ENCODE results near the gene AKR1D1. TPM values are rescaled to one million over a fixed set of nuclear protein-coding genes. Genes with fewer than 3 reads are reported as not detected.

AKR1D1 gene
- total and polyA plus RNA-seq, 2 of the 13 experiments (the other 11 are each of a cell fraction or from before 2014, with no cell fraction given) = 6.9 to 37.0 TPM

- peak overlapping the region; percentile 81 for H3K27ac ChIP-seq (ENCODE audit: extremely low read length, insufficient read depth, low read length)
- peak; percentile 83 for DNase-seq (ENCODE audit: low spot score)
- CTCF ChIA-PET (ENCODE audit: low intra/inter-chr PET ratio, low total read pairs) = no interaction called here
- no peak for TF ChIP-seq HBP1 (CRISPR knock-in tag; IDR thresholded peaks at IDR 0.05; ENCODE audit: low read depth)
- no peak for TF ChIP-seq ZNF160 (CRISPR knock-in tag; IDR thresholded peaks at IDR 0.05)
- TF ChIP-seq ZC3H4 (CRISPR knock-in tag; IDR thresholded peaks at IDR 0.05; ENCODE audit: borderline replicate concordance) = no peak
- TF ChIP-seq, protein P1, sequence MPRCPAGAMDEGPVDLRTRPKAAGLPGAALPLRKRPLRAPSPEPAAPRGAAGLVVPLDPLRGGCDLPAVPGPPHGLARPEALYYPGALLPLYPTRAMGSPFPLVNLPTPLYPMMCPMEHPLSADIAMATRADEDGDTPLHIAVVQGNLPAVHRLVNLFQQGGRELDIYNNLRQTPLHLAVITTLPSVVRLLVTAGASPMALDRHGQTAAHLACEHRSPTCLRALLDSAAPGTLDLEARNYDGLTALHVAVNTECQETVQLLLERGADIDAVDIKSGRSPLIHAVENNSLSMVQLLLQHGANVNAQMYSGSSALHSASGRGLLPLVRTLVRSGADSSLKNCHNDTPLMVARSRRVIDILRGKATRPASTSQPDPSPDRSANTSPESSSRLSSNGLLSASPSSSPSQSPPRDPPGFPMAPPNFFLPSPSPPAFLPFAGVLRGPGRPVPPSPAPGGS (CRISPR knock-in tag; IDR thresholded peaks at IDR 0.05) = no peak
- TF ChIP-seq, protein P2, sequence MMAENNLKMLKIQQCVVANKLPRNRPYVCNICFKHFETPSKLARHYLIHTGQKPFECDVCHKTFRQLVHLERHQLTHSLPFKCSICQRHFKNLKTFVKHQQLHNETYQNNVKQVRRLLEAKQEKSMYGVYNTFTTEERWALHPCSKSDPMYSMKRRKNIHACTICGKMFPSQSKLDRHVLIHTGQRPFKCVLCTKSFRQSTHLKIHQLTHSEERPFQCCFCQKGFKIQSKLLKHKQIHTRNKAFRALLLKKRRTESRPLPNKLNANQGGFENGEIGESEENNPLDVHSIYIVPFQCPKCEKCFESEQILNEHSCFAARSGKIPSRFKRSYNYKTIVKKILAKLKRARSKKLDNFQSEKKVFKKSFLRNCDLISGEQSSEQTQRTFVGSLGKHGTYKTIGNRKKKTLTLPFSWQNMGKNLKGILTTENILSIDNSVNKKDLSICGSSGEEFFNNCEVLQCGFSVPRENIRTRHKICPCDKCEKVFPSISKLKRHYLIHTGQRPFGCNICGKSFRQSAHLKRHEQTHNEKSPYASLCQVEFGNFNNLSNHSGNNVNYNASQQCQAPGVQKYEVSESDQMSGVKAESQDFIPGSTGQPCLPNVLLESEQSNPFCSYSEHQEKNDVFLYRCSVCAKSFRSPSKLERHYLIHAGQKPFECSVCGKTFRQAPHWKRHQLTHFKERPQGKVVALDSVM (CRISPR knock-in tag; IDR thresholded peaks at IDR 0.05) = no peak
- TF ChIP-seq SP1 (IDR thresholded peaks at IDR 0.05) = no peak
- TF ChIP-seq SP1 (CRISPR knock-in tag; IDR thresholded peaks at IDR 0.05) = no peak
- TF ChIP-seq HNRNPL (IDR thresholded peaks at IDR 0.05; ENCODE audit: low read depth, low read length) = no peak
- TF ChIP-seq, protein P3, sequence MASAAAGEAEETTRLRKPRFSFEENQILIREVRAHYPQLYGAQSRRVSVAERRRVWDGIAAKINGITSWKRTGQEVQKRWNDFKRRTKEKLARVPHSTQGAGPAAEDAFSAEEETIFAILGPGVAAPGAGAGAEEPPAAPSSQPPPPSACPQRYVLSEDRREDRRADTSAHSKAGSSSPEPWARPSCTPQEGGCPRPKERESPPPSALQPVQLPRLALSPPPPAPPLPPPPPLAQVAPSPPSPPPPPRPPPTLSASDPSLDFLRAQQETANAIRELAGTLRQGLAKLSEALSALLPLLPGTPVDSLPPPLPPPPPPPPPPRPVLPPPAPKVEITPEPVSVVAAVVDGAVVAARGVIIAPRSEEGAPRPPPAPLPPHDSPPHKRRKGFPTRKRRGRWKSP (CRISPR knock-in tag; IDR thresholded peaks at IDR 0.05) = peak; percentile 35; the same call in 1 of the 2 replicates
- TF ChIP-seq, protein P4, sequence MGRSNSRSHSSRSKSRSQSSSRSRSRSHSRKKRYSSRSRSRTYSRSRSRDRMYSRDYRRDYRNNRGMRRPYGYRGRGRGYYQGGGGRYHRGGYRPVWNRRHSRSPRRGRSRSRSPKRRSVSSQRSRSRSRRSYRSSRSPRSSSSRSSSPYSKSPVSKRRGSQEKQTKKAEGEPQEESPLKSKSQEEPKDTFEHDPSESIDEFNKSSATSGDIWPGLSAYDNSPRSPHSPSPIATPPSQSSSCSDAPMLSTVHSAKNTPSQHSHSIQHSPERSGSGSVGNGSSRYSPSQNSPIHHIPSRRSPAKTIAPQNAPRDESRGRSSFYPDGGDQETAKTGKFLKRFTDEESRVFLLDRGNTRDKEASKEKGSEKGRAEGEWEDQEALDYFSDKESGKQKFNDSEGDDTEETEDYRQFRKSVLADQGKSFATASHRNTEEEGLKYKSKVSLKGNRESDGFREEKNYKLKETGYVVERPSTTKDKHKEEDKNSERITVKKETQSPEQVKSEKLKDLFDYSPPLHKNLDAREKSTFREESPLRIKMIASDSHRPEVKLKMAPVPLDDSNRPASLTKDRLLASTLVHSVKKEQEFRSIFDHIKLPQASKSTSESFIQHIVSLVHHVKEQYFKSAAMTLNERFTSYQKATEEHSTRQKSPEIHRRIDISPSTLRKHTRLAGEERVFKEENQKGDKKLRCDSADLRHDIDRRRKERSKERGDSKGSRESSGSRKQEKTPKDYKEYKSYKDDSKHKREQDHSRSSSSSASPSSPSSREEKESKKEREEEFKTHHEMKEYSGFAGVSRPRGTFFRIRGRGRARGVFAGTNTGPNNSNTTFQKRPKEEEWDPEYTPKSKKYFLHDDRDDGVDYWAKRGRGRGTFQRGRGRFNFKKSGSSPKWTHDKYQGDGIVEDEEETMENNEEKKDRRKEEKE (IDR thresholded peaks at IDR 0.05) = no peak
- no peak; the same call in 1 of the 2 replicates for TF ChIP-seq FOXK2 (IDR thresholded peaks at IDR 0.05)
- no peak for TF ChIP-seq IKZF4 (CRISPR knock-in tag; IDR thresholded peaks at IDR 0.05; ENCODE audit: borderline replicate concordance, low read depth, not compliant biosample characterization)
- no peak for TF ChIP-seq ZNF737 (CRISPR knock-in tag; IDR thresholded peaks at IDR 0.05; ENCODE audit: borderline replicate concordance)
- TF ChIP-seq ZKSCAN1 (IDR thresholded peaks at IDR 0.05; ENCODE audit: low read length) = no peak
- TF ChIP-seq SIX1 (CRISPR knock-in tag; IDR thresholded peaks at IDR 0.05; ENCODE audit: borderline replicate concordance) = peak; percentile 90
These were observed 26.6 kb upstream of the AKR1D1 start for GRCh38 chr7:138049505-138050116.

More at GRCh38 chr7:138049505-138050116, 26.6 kb upstream of the AKR1D1 start:
- intact Hi-C loops (cut with micrococcal nuclease; ENCODE audit: unreplicated experiment) = loop anchor here (2.0 kb wide), 1 partner anchor 15 kb away; no protein-coding TSS in a partner anchor
- Histone ChIP-seq H3K36me3 (replicated peaks in 1 of 2; ENCODE audit: control insufficient read depth in 1 of 2, insufficient read depth in 2 of 2, low read length in 2 of 2) (no peaks in the 10 kb centered on the region), H3K9ac (ENCODE audit: insufficient read depth, low read depth, low read length) (no peak overlapping the region), H3K9me3 (ENCODE audit: low read length) (no peaks in the 10 kb centered on the region), H3K4me3 (replicated peaks in 1 of 3; ENCODE audit: insufficient read depth in 1 of 3, low read depth in 2 of 3, low read length in 3 of 3) (peak overlapping the region in 1 of 3 experiments; percentile 15; a peak in 2 of 6 replicates), H3K27me3 (ENCODE audit: control insufficient read depth in 1 of 2, insufficient read depth in 2 of 2, low read length in 2 of 2) (no peaks in the 10 kb centered on the region), H4K20me1 (ENCODE audit: insufficient read depth, low read length) (no peaks in the 10 kb centered on the region), H3K79me2 (ENCODE audit: insufficient read depth, low read length) (no peaks in the 10 kb centered on the region), H2AFZ (ENCODE audit: low read length) (no peak overlapping the region), H3K4me1 (ENCODE audit: insufficient read depth, low read length) (peaks cover 48% of the 10 kb centered on the region), H3K4me2 (ENCODE audit: low read depth, low read length) (peak overlapping the region; percentile 50)
- peak; percentile 94 for ATAC-seq
- 54% methylated on average over 1 of the region's 1 CpG for WGBS (ENCODE audit: low lambda C conversion rate)
- in situ Hi-C loops (cut with HindIII; ENCODE audit: extremely low pct_ligation_motif_present, low pct_unique_long_range_greater_than_20kb) = no loop called here
- POLR2A ChIA-PET = interaction anchor here (0.6 to 1.7 kb wide), 4 partner anchors 15 to 339 kb away, joined by 3 to 7 read pairs (median 4); no protein-coding TSS in a partner anchor
- FAIRE-seq = peak; percentile 92
- BruUV-seq (replicated peaks) = no TSS peak

All from HepG2 (cell line).